ENCODE results near the gene ZNF548.
A peak's percentile ranks its signal among the peaks of the same experiment; 100 is the strongest.
"Not testable (repeated sequence)": the region's sequence is repeated elsewhere in the genome, so short reads cannot be mapped to it uniquely, and the experiment has no call there.

Gene ZNF548

GRCh38 chr19:57389730-57390598 is at the start of gene ZNF548:
ZNF548 (plus strand) TSS chr19:57389854; CDS start chr19:57390100, 246 bp downstream.
- peak; percentile 98 for DNase-seq

GRCh38 chr19:57342582-57342981 is 47.1 kb upstream of the ZNF548 start:
- no peak for DNase-seq

GRCh38 chr19:57348136-57348535 is 41.5 kb upstream of the ZNF548 start:
- no peak for DNase-seq

- DNase-seq, result peak; percentile 93
These were observed 38.5 kb upstream of the ZNF548 start, which contains the start of gene ZNF304 for GRCh38 chr19:57350877-57351805. ZNF304 (plus strand) TSS chr19:57351271; CDS start chr19:57351665, 394 bp downstream.

- DNase-seq, result no peak
These were observed 37.8 kb upstream of the ZNF548 start for GRCh38 chr19:57351867-57352266.

- no peak for DNase-seq
These were observed 33.7 kb upstream of the ZNF548 start for GRCh38 chr19:57355916-57356315.

GRCh38 chr19:57357406-57357805 is 32.2 kb upstream of the ZNF548 start:
- no peak for DNase-seq

GRCh38 chr19:57359300-57359699 is 30.4 kb upstream of the ZNF548 start:
- DNase-seq, result no peak

- DNase-seq, result no peak
These were observed 27.2 kb upstream of the ZNF548 start for GRCh38 chr19:57362419-57362818.

- peak; percentile 100 for DNase-seq
These were observed 26.5 kb upstream of the ZNF548 start, which contains the start of the genes TRAPPC2B and ZNF547 for GRCh38 chr19:57362997-57363687. TRAPPC2B (plus strand) TSS chr19:57363551; CDS start chr19:57364834, 1,283 bp downstream. ZNF547 (plus strand) TSS chr19:57363551; CDS start chr19:57368556, 5,005 bp downstream.

GRCh38 chr19:57363688-57364181 is 25.9 kb upstream of the ZNF548 start:
- DNase-seq, result no peak

- no peak for DNase-seq
These were observed 22.9 kb upstream of the ZNF548 start for GRCh38 chr19:57366776-57367175.

- DNase-seq, result no peak
These were observed 15.5 kb upstream of the ZNF548 start for GRCh38 chr19:57374179-57374578.

- not testable (repeated sequence) for DNase-seq
These were observed 15.0 kb upstream of the ZNF548 start for GRCh38 chr19:57374647-57375046.

GRCh38 chr19:57376151-57376550 is 13.5 kb upstream of the ZNF548 start:
- DNase-seq, result no peak

- DNase-seq, result no peak
These were observed 12.0 kb upstream of the ZNF548 start for GRCh38 chr19:57377498-57378146.

GRCh38 chr19:57380923-57381322 is 8.7 kb upstream of the ZNF548 start:
- no peak for DNase-seq

GRCh38 chr19:57382806-57383488 is 6.7 kb upstream of the ZNF548 start:
- DNase-seq, result no peak

- DNase-seq, result no peak
These were observed 392 bp upstream of the ZNF548 start for GRCh38 chr19:57389194-57389729.

GRCh38 chr19:57395710-57396109 is 6.1 kb downstream of the ZNF548 start:
- no peak for DNase-seq

- DNase-seq, result no peak
These were observed 9.2 kb downstream of the ZNF548 start for GRCh38 chr19:57398868-57399267.
